Measurements from ENCODE around the gene PGRMC2.
"Not testable (repeated sequence)": the region's sequence is repeated elsewhere in the genome, so short reads cannot be mapped to it uniquely, and the experiment has no call there.

PGRMC2 gene

DNA sequence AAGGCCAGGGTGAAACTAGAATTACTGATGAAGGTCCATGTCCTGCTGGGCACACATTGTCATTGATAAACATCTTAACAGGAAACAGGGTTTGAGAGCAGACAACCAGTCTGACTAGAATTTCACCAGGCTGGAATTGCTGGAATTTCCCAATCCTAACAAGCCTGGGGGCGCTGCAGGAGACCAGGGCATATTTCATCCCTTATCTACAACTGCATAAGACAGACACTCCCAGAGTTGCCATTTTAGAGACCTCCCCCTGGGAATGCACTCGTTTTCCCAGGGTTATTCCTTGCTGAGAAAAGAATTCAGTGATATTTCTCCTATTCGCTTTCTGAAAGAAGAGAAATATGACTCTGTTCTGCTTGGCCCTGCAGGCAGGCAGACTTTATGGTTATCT lies 22.1 kb downstream of the PGRMC2 start:
- not testable (repeated sequence) for DNase-seq

DNA sequence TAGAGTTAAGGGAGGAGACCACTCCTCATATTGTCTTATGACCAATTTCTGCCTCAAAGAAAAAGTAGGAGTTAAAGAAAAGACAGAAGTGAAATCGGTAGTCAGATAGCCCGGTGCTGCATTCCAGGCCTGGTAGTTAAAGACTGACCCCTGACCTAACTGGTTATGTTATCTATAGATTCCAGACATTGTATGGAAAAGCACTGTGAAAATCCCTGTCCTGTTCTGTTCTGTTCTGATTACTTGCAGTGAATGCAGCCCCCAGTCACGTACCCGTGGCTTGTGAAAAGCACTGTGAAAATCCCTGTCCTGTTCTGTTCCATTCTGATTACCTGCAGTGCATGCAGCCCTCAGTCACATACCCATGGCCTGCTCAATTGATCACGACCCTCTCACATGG lies 27.7 kb downstream of the PGRMC2 start:
- DNase-seq: not testable (repeated sequence)

- not testable (repeated sequence) for DNase-seq
Observed at GRCh38 chr4:128258166-128258565, 29.4 kb downstream of the PGRMC2 start.

- no peak for DNase-seq
Observed at GRCh38 chr4:128256539-128256938, 31.1 kb downstream of the PGRMC2 start.

DNA sequence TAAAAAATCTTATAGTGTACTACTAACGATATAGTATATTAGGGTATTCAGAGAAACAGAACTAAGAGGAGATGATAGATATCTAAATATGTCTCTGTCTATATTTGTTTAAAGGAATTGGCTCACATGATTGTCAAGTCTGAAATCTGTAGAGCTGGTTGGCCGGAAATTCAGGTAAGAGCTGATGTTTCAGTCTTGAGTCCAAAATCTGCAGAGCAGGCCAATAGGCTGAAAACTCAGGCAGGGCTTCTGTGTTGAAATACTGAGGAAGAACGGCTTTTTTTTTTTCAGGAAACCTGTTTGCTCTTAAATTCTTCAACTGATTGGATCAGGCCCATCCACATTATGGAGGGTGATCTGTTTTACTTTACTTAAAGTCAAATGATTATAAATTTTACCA lies 31.7 kb downstream of the PGRMC2 start:
- no peak for DNase-seq

DNA sequence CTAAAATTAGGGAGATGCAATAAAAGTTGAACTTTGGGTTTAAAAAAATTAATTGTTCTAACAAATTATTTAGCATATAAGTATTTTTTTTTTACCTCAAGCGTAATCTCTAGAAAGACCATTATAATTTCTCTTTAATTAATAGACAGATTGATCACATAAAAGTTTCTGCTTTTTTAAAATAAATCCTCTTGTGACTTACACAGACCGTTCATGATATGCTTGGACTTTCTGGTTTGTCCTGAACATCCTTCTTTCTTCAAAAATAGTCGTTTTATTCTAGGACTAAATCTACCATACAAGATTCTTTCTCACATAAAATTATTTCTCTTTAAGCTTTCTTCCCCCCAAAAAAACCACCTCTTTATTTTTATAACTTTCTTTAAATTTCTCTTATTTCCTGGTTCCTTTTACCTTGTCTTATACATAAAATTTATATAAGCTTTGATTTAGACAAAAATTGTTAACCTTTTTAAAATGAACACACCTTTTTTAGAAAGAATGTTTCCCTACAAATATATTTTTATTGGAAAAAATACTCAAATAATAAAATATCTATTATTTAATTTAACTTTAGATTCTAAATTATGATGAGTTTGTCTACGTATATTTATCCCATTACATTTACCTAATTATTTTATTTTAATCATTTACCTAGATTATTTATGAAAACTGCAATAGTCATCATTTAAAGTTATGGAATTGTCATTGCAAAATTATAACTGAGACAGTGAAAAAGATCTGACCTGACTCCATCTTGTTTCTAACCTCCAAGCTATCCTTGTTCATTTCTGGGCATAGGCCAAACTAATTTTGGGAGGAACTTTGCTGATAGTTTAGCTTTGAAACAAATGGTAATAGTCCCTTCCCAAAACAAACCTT lies 37.6 kb downstream of the PGRMC2 start:
- DNase-seq: no peak

GRCh38 chr4:128247906-128248305 lies 39.7 kb downstream of the PGRMC2 start:
- DNase-seq: no peak

DNA sequence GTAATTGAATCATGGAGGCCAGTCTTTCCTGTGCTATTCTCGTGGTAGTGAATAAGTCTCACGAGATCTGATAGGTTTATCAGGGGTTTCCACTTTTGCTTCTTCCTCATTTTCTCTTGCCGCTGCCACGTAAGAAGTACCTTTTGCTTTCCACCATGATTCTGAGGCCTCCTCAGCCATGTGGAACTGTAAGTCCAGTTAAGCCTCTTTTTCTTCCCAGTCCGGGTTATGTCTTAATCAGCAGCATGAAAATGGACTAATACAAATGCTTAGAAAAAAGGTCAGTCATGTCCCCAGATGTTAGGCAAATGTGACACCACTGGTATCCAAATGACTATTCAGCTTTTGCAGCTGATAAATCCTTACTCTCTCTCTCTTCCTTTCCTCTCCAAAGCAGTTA lies 42.2 kb downstream of the PGRMC2 start:
- DNase-seq: not testable (repeated sequence)

DNA sequence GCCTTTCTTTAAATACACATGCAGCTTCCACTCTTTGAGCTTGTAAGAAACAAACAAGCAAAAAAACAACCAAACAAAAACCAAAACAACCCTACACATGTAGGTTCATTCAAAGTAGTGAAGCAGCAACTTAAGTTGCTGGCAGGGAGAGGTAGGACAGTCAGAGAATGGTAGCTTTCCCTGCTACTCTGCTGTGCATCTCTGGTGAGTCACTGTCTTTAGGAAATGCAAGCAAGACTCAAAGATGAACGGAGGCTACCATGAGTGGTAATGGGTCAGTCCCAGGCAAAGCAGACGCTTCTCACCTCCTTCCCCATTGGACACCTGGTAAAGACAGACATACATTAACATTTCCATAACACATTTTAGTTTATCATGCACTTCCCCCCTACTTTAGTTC lies 43.2 kb downstream of the PGRMC2 start:
- no peak for DNase-seq

DNA sequence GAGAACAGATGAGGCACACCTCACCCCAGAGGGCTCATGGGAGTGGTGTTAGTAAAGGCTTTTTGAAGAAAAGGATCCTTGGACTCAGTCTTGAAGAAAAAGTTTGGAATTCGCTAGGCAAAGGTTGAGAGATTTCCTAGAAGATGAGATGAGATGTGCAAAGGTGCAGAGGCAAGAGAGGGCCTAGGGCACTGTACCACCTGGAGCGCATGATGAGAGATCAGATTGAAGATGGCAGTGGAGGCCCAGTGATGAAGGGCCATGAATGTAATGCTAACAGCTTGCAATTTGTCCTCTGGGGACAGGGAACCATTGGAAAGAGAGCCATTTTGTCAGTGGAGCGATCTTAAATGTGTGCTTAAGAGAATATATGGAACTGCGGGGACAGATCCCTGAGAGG lies 45.0 kb downstream of the PGRMC2 start:
- DNase-seq: no peak

GRCh38 chr4:128241981-128242380 lies 45.6 kb downstream of the PGRMC2 start:
- no peak for DNase-seq

DNA sequence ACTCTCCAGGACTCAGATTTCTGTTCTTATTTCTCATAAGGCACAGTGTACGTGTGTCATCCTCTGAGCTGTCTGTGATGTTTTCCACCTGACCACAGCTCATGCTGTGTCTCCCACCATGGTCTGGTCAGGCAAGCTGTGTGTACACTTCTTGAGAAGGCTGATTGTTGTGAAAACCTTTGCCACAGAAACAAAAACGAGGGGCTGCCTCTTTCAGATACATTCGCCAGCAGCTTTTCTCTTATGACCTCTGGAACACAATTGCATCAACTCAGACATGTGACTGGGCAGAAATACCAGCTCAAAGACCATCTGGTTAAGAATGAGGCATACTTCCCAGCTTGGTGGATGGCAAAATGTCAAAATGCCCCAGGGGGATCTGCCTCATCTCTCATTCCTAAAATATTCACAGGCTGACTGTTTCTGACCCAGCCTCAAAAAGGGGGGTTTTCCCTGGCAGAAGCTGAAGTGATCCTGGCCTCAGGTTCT lies 46.1 kb downstream of the PGRMC2 start:
- no peak for DNase-seq

DNA sequence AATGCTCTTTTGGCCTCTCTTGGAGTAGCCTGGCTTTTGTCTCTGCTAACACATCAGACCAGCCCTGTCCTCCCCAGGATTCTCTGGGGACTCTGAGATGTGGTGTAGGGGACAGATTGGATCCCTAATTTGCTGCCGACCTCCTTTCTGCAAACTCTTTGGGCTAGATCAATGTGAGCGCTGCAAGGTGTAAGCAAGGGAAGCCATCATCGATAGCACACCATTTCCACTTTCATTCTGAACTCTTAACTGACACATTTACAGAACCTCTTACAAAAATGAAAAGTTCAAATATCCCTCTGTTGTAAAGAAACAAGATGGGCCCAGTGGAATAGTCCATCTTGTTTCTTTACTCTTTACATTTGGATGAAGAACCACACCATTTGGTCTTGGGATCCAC lies 46.6 kb downstream of the PGRMC2 start:
- no peak for DNase-seq

- no peak for DNase-seq
Observed at GRCh38 chr4:128234836-128235235, 52.8 kb downstream of the PGRMC2 start.

DNA sequence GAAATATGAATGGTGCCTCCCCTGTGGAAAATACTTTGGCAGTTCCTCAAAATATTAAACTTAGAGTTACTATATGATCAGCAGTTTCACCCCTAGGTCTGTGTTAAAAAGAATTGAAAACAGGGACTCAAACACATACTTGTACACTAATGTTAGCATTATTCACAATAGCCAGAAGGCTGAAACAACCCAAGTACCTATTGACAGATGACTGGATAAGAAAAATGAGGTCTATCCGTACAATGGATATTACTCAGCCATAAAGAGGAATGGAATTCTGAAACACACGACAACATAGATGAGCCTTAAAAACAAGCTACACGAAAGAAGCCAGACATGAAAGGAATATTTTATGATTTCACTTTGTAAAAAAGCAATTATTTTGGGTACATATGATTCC lies 54.9 kb downstream of the PGRMC2 start:
- no peak for DNase-seq

- DNase-seq: no peak
Observed at GRCh38 chr4:128228845-128229795, 58.5 kb downstream of the PGRMC2 start.

- no peak for DNase-seq
Observed at GRCh38 chr4:128227991-128228571, 59.5 kb downstream of the PGRMC2 start.

- no peak for DNase-seq
Observed at GRCh38 chr4:128225148-128225547, 62.5 kb downstream of the PGRMC2 start.

GRCh38 chr4:128221586-128221985 lies 66.0 kb downstream of the PGRMC2 start:
- no peak for DNase-seq

DNA sequence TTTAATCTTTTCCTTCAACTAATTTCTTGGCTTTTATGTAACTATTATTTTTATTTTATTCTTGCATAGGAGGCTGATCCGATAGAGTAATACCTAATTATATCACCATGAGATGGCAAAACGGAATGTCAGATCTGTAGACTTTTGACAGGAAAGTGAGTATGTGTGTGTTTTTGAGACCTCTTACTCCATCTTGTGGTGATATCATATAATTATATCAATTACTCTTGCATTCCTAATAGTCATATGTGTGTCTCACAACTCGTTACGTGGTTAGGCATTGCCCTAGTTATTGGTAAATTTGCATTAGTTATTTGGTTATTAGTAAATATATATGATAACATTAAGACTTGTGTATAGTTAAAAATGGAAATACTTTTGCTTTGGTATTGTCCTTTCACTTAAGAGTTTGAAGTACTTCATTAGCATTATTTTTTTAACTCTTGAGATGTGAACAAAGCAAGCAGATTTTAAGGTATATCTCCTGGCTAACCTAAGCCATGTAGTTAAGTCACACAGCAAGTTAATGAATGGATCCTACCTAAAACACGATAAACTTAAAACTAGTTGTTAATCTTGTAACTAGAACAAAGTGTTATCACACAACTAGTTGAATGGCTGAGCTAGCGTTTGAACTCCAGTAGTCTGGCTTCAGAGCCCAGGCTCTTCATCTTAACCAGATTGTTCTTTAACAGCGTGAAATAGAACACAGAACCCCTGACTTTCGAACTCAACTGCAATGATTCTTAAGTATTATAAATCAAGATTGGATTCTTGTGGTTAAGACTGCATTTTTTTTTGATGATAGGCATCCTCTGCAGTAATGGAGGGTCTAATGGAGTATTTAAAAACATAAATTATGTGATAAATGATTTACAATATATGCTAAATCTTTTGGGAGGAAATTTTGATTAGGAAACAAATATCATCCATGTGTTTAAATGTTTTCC lies 67.1 kb downstream of the PGRMC2 start:
- DNase-seq: peak in 1 of 2 donors; percentile 18
